ENCODE data around the gene UFSP2. TPM values are rescaled to one million over a fixed set of nuclear protein-coding genes. Genes with fewer than 3 reads are reported as not detected.

The UFSP2 gene
- total and polyA plus RNA-seq, 2 of the 4 experiments (the other 2 are of a cell fraction): 21.8 to 43.7 TPM

- Histone ChIP-seq H3K79me1 (ENCODE audit: low read depth in 1 of 2, low read length in 2 of 2) (no peaks in the 10 kb centered on the region), H3K56ac (ENCODE audit: extremely low read depth, insufficient read depth, low read length) (no peak overlapping the region), H3K9me3 (ENCODE audit: control insufficient read depth, insufficient read depth, low read length) (no peaks in the 10 kb centered on the region), H3K4me1 (ENCODE audit: control insufficient read depth, insufficient read depth, low read length) (no peaks in the 10 kb centered on the region), H2BK120ac (ENCODE audit: low read depth, low read length) (no peak overlapping the region), H3K36me3 (ENCODE audit: control insufficient read depth, insufficient read depth, low read length) (no peaks in the 10 kb centered on the region), H4K8ac (ENCODE audit: low read depth in 2 of 2, low read length in 2 of 2) (no peak overlapping the region), H3K4me2 (ENCODE audit: low read depth, low read length) (no peak overlapping the region), H2BK15ac (ENCODE audit: low read depth, low read length) (no peak overlapping the region), H3K9ac (ENCODE audit: low read depth, low read length) (no peak overlapping the region), H3K4me3 (ENCODE audit: insufficient read depth, low read depth, low read length) (no peak overlapping the region), H4K20me1 (ENCODE audit: insufficient read depth, low read length) (no peaks in the 10 kb centered on the region), H4K5ac (ENCODE audit: low read depth, low read length) (no peak overlapping the region), H2AK9ac (replicated peaks; ENCODE audit: low read depth, low read length, poor library complexity) (no peak overlapping the region), H3K9me1 (ENCODE audit: insufficient read depth, low read length) (no peaks in the 10 kb centered on the region), H2BK5ac (ENCODE audit: low read depth, low read length, poor library complexity, severe bottlenecking) (no peak overlapping the region), H2BK20ac (ENCODE audit: low read depth, low read length) (no peak overlapping the region), H3K27me3 (ENCODE audit: control insufficient read depth, insufficient read depth, low read length) (no peaks in the 10 kb centered on the region), H2AK5ac (ENCODE audit: low read depth, low read length) (no peak overlapping the region), H3K18ac (ENCODE audit: low read depth, low read length) (no peak overlapping the region), H4K91ac (ENCODE audit: insufficient read depth, low read depth, low read length) (no peak overlapping the region), H3K14ac (replicated peaks; ENCODE audit: low read depth, low read length) (no peak overlapping the region), H3K23ac (ENCODE audit: low read depth, low read length) (no peak overlapping the region), H2AFZ (replicated peaks; ENCODE audit: low read length, poor library complexity) (no peak overlapping the region), H3K27ac (ENCODE audit: insufficient read depth, low read length) (no peak overlapping the region), H3K4ac (ENCODE audit: low read depth, low read length) (no peak overlapping the region)
- ATAC-seq (ENCODE audit: low read depth) (no peak), DNase-seq (no peak)
- CTCF ChIA-PET: no interaction called here
- no peak for TF ChIP-seq RAD21 (IDR thresholded peaks at IDR 0.05; ENCODE audit: low read length)
- TF ChIP-seq USF2 (IDR thresholded peaks at IDR 0.05; ENCODE audit: low read depth, low read length): no peak
- no peak for TF ChIP-seq SMC3 (IDR thresholded peaks at IDR 0.05; ENCODE audit: low read depth, low read length)
- no peak for TF ChIP-seq CTCF (conservative IDR thresholded peaks at IDR 0.05; ENCODE audit: low read depth, low read length)
- TF ChIP-seq CEBPB (IDR thresholded peaks at IDR 0.05; ENCODE audit: low read depth, low read length): no peak
- TF ChIP-seq POLR2A (IDR thresholded peaks at IDR 0.05; ENCODE audit: low read depth, low read length): no peak
- TF ChIP-seq MAZ (IDR thresholded peaks at IDR 0.05; ENCODE audit: borderline replicate concordance, low read depth, low read length): no peak
- no peak for TF ChIP-seq RCOR1 (IDR thresholded peaks at IDR 0.05; ENCODE audit: insufficient replicate concordance, low read length)
- no peak for TF ChIP-seq NFE2L2 (IDR thresholded peaks at IDR 0.05; ENCODE audit: low read depth, low read length)
- intact Hi-C loops (cut with micrococcal nuclease) (no loop called here), dilution Hi-C loops (cut with HindIII; ENCODE audit: low sequenced_read_pairs, unreplicated experiment) (no loop called here), in situ Hi-C loops (cut with MboI; ENCODE audit: low sequenced_read_pairs) (no loop called here)
- POLR2A ChIA-PET (ENCODE audit: unreplicated experiment): interaction anchor here (0.6 kb wide), 1 partner anchor 13 kb away, joined by 3 read pairs; no protein-coding TSS in a partner anchor
- BruUV-seq (replicated peaks): no TSS peak
Measured at GRCh38 chr4:185437809-185438208, 12.0 kb upstream of the UFSP2 start.

All from IMR-90 (cell line).